K562 (cell line): ENCODE results near the gene STIM1. TPM values are rescaled to one million over a fixed set of nuclear protein-coding genes. Genes with fewer than 3 reads are reported as not detected.
A peak's percentile ranks its signal among the peaks of the same experiment; 100 is the strongest.

ENCODE experiments used
- CBX5 ChIP-seq: IDR thresholded peaks from 2 replicates; pipeline ENCODE4 v1.6.1; 2014; ENCODE audit warnings: low read depth, borderline replicate concordance
- DDX20 ChIP-seq: fragments of 450-650 bp; IDR thresholded peaks from 2 replicates; pipeline ENCODE4 v1.6.1; 2016; ENCODE audit warnings: missing genetic modification characterization, low read depth, mild to moderate bottlenecking, missing compliant biosample characterization, moderate library complexity
- DMBX1 ChIP-seq: fragments of 250-450 bp; sonication (Bioruptor Pico); IDR thresholded peaks from 2 replicates; pipeline ENCODE4 v1.8.0; 2022; ENCODE audit warnings: inconsistent platforms, mild to moderate bottlenecking, moderate library complexity, borderline replicate concordance
- NELFE ChIP-seq: IDR thresholded peaks from 2 replicates; pipeline ENCODE4 v1.6.1; 2011; ENCODE audit warnings: mild to moderate bottlenecking; ENCODE audit not compliant: insufficient read depth, insufficient read length
- NFE2 ChIP-seq: IDR thresholded peaks from 2 replicates; pipeline ENCODE4 v1.6.1; 2014; ENCODE audit warnings: antibody characterized with exemption, low read depth
- RBBP5 ChIP-seq: fragments of 200-600 bp; sonication (generic); IDR thresholded peaks from 2 replicates; pipeline ENCODE4 v1.6.1; 2012; ENCODE audit warnings: borderline replicate concordance, mild to moderate bottlenecking, low read length, control low read depth, inconsistent platforms; ENCODE audit not compliant: insufficient read depth, poor library complexity, severe bottlenecking
- ZBTB7A ChIP-seq: IDR thresholded peaks from 2 replicates; pipeline ENCODE4 v1.6.1; 2011; ENCODE audit warnings: low read depth, mild to moderate bottlenecking, low read length, moderate library complexity, borderline replicate concordance; ENCODE audit not compliant: control insufficient read depth
- ZNF12 ChIP-seq: sonication (generic); formaldehyde crosslinking; IDR thresholded peaks from 2 replicates; pipeline ENCODE4 v1.4.0; 2020; ENCODE audit warnings: mild to moderate bottlenecking, missing genetic modification reagents
- ZNF184 ChIP-seq: sonication (generic); formaldehyde crosslinking; IDR thresholded peaks from 2 replicates; pipeline ENCODE4 v1.5.0; 2020; ENCODE audit warnings: missing genetic modification reagents
- ZNF263 ChIP-seq: sonication (generic); formaldehyde crosslinking; IDR thresholded peaks from 2 replicates; pipeline ENCODE4 v1.8.0; 2022; ENCODE audit warnings: mild to moderate bottlenecking, missing genetic modification reagents, borderline replicate concordance
- ZNF764 ChIP-seq: fragments of 250-450 bp; sonication (Bioruptor Pico); IDR thresholded peaks from 2 replicates; pipeline ENCODE4 v1.4.0; 2020; ENCODE audit warnings: low read depth, mild to moderate bottlenecking, moderate library complexity
- polyA plus RNA-seq, 8 experiments: library from polyadenylated mRNA; depleted of rRNA in 4 of 8; stranded (reverse) in 5 of 8; unstranded in 3 of 8; fragments of >200 nt; fragmentation: Nextera tagmentation in 2 of 8; fragmentation: Illumina TruSeq in 1 of 8; extraction: Ambion mirVana in 2 of 8; extraction: Trizol in 1 of 8; gene quantifications; 2 replicates each; pipeline versions ENCODE4 v1.2.1 to v1.2.3, GENCODE V29; 2011 to 2014; ENCODE audit warnings: inconsistent platforms in 1 of 8, missing spikeins in 1 of 8
- total RNA-seq, 7 experiments: library from RNA; depleted of rRNA in 6 of 7; stranded (reverse); fragments of >200 nt in 6 of 7; fragmentation: Illumina TruSeq in 2 of 7; extraction: Trizol in 2 of 7; gene quantifications; 2 replicates each; pipeline versions ENCODE4 v1.2.1 to v1.2.3, GENCODE V29; 2011 to 2021; ENCODE audit warnings: low replicate concordance in 1 of 7
- TF ChIP-seq, protein P1 (sequence below): fragments of 450-650 bp; IDR thresholded peaks from 2 replicates; pipeline ENCODE4 v1.6.1; 2018; ENCODE audit not compliant: partially characterized antibody
- TF ChIP-seq, protein P2 (sequence below): fragments of 250-450 bp; sonication (Bioruptor Pico); IDR thresholded peaks from 2 replicates; pipeline ENCODE4 v1.4.0; 2020; ENCODE audit warnings: mild to moderate bottlenecking, moderate library complexity
- TF ChIP-seq, protein P3 (sequence below): fragments of 250-450 bp; sonication (Bioruptor Pico); IDR thresholded peaks from 2 replicates; pipeline ENCODE4 v1.4.0; 2020

The STIM1 gene
- total and polyA plus RNA-seq, 9 of the 15 experiments (the other 6 are each of a cell fraction or from before 2014, with no cell fraction given): 7.7 to 50.5 (median 22.5) TPM

DNA sequence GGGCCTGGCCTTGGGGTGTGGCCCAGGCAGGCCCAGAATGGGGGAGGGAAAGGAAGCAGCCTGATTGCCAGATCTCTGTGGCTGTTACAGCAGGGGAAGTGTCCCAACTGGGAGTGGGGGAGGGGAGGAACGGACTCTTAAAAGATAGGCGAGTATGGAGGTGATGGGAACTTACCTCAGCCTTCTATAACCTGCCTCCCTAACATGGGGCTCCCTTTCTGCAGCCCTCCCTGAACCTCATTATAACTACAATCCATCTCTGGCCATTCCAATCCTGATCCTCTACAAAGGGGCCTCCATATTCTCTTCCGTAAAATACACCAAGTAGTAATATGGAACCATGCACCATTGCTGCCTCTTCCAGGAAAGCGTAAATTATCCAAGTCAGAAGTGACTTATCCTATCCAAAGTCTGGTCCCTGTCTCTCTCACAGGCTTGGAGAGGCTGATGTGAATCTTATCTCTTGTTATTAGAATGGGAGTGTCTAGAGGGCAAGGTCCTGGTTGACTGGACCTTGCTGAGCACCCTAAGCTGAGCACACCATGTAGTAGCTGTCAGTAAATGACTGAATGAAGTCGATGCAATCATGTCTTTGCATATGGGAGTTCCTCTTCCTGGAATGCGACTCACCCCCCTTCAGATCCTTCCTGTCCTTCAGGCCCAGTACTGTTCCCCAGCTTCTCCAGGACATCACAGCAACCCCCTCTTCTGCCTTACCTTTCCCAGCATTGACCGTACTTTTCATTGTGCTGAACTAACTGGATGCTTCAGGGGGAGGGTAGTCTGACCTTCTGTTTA lies 20.6 kb upstream of the STIM1 start (continued):
- TF ChIP-seq, protein P1, sequence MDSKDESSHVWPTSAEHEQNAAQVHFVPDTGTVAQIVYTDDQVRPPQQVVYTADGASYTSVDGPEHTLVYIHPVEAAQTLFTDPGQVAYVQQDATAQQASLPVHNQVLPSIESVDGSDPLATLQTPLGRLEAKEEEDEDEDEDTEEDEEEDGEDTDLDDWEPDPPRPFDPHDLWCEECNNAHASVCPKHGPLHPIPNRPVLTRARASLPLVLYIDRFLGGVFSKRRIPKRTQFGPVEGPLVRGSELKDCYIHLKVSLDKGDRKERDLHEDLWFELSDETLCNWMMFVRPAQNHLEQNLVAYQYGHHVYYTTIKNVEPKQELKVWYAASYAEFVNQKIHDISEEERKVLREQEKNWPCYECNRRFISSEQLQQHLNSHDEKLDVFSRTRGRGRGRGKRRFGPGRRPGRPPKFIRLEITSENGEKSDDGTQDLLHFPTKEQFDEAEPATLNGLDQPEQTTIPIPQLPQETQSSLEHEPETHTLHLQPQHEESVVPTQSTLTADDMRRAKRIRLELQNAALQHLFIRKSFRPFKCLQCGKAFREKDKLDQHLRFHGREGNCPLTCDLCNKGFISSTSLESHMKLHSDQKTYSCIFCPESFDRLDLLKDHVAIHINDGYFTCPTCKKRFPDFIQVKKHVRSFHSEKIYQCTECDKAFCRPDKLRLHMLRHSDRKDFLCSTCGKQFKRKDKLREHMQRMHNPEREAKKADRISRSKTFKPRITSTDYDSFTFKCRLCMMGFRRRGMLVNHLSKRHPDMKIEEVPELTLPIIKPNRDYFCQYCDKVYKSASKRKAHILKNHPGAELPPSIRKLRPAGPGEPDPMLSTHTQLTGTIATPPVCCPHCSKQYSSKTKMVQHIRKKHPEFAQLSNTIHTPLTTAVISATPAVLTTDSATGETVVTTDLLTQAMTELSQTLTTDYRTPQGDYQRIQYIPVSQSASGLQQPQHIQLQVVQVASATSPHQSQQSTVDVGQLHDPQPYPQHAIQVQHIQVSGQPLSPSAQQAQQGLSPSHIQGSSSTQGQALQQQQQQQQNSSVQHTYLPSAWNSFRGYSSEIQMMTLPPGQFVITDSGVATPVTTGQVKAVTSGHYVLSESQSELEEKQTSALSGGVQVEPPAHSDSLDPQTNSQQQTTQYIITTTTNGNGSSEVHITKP: peak; percentile 56
- TF ChIP-seq RBBP5: peak; percentile 38
- no peak for TF ChIP-seq ZNF12 (CRISPR knock-in tag)
- TF ChIP-seq NFE2: no peak; the same call in 1 of the 2 replicates
- TF ChIP-seq, protein P2, sequence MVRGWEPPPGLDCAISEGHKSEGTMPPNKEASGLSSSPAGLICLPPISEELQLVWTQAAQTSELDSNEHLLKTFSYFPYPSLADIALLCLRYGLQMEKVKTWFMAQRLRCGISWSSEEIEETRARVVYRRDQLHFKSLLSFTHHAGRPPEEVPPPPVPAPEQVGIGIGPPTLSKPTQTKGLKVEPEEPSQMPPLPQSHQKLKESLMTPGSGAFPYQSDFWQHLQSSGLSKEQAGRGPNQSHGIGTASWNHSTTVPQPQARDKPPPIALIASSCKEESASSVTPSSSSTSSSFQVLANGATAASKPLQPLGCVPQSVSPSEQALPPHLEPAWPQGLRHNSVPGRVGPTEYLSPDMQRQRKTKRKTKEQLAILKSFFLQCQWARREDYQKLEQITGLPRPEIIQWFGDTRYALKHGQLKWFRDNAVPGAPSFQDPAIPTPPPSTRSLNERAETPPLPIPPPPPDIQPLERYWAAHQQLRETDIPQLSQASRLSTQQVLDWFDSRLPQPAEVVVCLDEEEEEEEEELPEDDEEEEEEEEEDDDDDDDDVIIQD (CRISPR knock-in tag): no peak
- TF ChIP-seq ZNF184: no peak
- no peak for TF ChIP-seq ZBTB7A
- TF ChIP-seq CBX5: peak; percentile 56
- TF ChIP-seq DMBX1 (CRISPR knock-in tag): no peak
- no peak for TF ChIP-seq DDX20 (tag)
- no peak for TF ChIP-seq ZNF764 (CRISPR knock-in tag)
- no peak for TF ChIP-seq ZNF263 (CRISPR knock-in tag)
- TF ChIP-seq, protein P3, sequence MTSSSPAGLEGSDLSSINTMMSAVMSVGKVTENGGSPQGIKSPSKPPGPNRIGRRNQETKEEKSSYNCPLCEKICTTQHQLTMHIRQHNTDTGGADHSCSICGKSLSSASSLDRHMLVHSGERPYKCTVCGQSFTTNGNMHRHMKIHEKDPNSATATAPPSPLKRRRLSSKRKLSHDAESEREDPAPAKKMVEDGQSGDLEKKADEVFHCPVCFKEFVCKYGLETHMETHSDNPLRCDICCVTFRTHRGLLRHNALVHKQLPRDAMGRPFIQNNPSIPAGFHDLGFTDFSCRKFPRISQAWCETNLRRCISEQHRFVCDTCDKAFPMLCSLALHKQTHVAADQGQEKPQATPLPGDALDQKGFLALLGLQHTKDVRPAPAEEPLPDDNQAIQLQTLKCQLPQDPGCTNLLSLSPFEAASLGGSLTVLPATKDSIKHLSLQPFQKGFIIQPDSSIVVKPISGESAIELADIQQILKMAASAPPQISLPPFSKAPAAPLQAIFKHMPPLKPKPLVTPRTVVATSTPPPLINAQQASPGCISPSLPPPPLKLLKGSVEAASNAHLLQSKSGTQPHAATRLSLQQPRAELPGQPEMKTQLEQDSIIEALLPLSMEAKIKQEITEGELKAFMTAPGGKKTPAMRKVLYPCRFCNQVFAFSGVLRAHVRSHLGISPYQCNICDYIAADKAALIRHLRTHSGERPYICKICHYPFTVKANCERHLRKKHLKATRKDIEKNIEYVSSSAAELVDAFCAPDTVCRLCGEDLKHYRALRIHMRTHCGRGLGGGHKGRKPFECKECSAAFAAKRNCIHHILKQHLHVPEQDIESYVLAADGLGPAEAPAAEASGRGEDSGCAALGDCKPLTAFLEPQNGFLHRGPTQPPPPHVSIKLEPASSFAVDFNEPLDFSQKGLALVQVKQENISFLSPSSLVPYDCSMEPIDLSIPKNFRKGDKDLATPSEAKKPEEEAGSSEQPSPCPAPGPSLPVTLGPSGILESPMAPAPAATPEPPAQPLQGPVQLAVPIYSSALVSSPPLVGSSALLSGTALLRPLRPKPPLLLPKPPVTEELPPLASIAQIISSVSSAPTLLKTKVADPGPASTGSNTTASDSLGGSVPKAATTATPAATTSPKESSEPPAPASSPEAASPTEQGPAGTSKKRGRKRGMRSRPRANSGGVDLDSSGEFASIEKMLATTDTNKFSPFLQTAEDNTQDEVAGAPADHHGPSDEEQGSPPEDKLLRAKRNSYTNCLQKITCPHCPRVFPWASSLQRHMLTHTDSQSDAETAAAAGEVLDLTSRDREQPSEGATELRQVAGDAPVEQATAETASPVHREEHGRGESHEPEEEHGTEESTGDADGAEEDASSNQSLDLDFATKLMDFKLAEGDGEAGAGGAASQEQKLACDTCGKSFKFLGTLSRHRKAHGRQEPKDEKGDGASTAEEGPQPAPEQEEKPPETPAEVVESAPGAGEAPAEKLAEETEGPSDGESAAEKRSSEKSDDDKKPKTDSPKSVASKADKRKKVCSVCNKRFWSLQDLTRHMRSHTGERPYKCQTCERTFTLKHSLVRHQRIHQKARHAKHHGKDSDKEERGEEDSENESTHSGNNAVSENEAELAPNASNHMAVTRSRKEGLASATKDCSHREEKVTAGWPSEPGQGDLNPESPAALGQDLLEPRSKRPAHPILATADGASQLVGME: no peak
- TF ChIP-seq NELFE: no peak
